Activated B cell treated with CpG ODN at 0.5 μM for 24 hours (primary cell): ENCODE results near the gene GLS. TPM values are rescaled to one million over a fixed set of nuclear protein-coding genes. Genes with fewer than 3 reads are reported as not detected.

Source experiments
- ATAC-seq: fragments of 200-7000 bp; cut with Tn5 transposase; one replicate; pipeline ENCODE4 v1.10.0; 2021; ENCODE audit warnings: low read depth, mild to moderate bottlenecking, moderate library complexity
- CTCF ChIA-PET: fragments of 350-600 bp; sonication (Branson Sonifier 250); formaldehyde crosslinking; loops from one replicate; lab custom pipeline; 2021; ENCODE audit warnings: antibody characterized with exemption; lab: Charles Lee
- POLR2A ChIA-PET: fragments of 350-600 bp; sonication (Branson Sonifier 250); formaldehyde crosslinking; loops from one replicate; lab custom pipeline; 2021; ENCODE audit warnings: antibody characterized with exemption; lab: Charles Lee
- DNase-seq: peaks from one replicate; pipeline ENCODE4 v3.0.0; 2022
- H3K27ac Mint-ChIP-seq: one replicate; pipeline ENCODE4 v1.8.0; 2020; ENCODE audit warnings: mixed read lengths
- H3K27me3 Mint-ChIP-seq: one replicate; pipeline ENCODE4 v1.8.0; 2021; ENCODE audit warnings: mixed read lengths
- H3K36me3 Mint-ChIP-seq: one replicate; pipeline ENCODE4 v1.8.0; 2021; ENCODE audit warnings: low read depth, mixed read lengths
- H3K4me1 Mint-ChIP-seq: one replicate; pipeline ENCODE4 v1.8.0; 2021; ENCODE audit warnings: mixed read lengths
- H3K4me3 Mint-ChIP-seq: one replicate; pipeline ENCODE4 v1.8.0; 2020; ENCODE audit warnings: mild to moderate bottlenecking, mixed read lengths
- H3K9me3 Mint-ChIP-seq: one replicate; pipeline ENCODE4 v1.8.0; 2020; ENCODE audit warnings: mixed read lengths
- CTCF ChIP-seq: fragments of 200-600 bp; IDR thresholded peaks from one replicate; pipeline ENCODE4 v1.8.0; 2022; ENCODE audit warnings: antibody characterized with exemption, mild to moderate bottlenecking
- intact Hi-C: fragments of 100-400 bp; cut with micrococcal nuclease; formaldehyde crosslinking; loops from one replicate; pipeline ENCODE4 v1.15.1; 2024
- total RNA-seq: library from RNA; stranded (reverse); gene quantifications from 2 replicates; pipeline ENCODE4 v1.2.3, GENCODE V29; 2022

The GLS gene
- total RNA-seq, 1 donor from 2014 or later: 255 TPM

DNA sequence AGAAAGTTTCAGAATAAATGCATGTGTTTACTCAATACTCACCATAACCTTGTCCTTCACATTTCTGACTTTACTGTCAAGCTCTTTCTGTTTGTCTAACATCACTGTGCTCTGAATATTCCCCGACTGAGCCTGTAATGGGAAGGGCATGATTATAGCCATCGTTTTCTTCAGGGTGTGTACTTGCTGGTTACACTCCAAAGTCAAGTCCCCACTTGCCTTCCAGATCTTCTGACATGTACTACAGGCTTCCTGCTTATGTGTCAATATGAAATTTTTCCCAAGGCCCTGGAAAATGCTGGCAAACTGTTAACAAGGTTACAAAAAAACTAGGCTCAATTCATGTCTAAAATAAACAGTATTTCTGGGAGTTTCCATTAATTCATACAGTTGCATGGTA lies 120.4 kb downstream of the GLS start:
- H3K36me3 Mint-ChIP-seq: peaks cover 96% of the 10 kb centered on the region
- TF ChIP-seq CTCF: no peak
- H3K4me3 Mint-ChIP-seq: no peak overlapping the region
- no peaks in the 10 kb centered on the region for H3K27me3 Mint-ChIP-seq
- H3K4me1 Mint-ChIP-seq: peaks cover 4% of the 10 kb centered on the region
- ChIA-PET POLR2A (no interaction called here), CTCF (no interaction called here)
- DNase-seq (no peak), ATAC-seq (no peak)
- peaks cover 2% of the 10 kb centered on the region for H3K9me3 Mint-ChIP-seq
- H3K27ac Mint-ChIP-seq: no peak overlapping the region
- intact Hi-C loops: loop anchor here (5.0 kb wide), 1 partner anchor 84 kb away; no protein-coding TSS in a partner anchor

DNA sequence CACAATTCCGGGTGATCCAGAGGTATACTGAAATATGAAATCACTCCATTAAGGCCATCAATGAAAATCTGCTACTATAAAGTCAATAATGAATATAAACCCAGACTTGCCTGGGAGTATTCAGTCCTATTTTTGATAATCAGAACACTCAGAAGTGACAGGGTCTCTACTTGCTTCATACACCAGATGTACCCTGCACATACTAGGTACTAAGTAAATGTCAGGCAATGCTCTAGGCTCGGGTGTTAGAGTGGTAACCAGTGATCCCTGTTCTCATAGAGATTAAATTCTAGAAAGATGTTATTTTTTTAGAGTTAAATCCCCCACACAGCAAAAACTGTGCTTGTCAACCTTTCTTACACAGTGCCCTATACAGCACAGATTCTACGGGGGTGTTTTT lies 121.0 kb downstream of the GLS start:
- CTCF ChIA-PET: no interaction called here
- Mint-ChIP-seq H3K27me3 (no peaks in the 10 kb centered on the region), H3K4me3 (no peak overlapping the region), H3K4me1 (peaks cover 4% of the 10 kb centered on the region), H3K27ac (no peak overlapping the region), H3K36me3 (peaks cover 96% of the 10 kb centered on the region), H3K9me3 (peaks cover 2% of the 10 kb centered on the region)
- TF ChIP-seq CTCF: no peak
- POLR2A ChIA-PET: no interaction called here
- ATAC-seq (no peak), DNase-seq (no peak)
- intact Hi-C loops: loop anchor here (5.0 kb wide), 1 partner anchor 84 kb away; no protein-coding TSS in a partner anchor

DNA sequence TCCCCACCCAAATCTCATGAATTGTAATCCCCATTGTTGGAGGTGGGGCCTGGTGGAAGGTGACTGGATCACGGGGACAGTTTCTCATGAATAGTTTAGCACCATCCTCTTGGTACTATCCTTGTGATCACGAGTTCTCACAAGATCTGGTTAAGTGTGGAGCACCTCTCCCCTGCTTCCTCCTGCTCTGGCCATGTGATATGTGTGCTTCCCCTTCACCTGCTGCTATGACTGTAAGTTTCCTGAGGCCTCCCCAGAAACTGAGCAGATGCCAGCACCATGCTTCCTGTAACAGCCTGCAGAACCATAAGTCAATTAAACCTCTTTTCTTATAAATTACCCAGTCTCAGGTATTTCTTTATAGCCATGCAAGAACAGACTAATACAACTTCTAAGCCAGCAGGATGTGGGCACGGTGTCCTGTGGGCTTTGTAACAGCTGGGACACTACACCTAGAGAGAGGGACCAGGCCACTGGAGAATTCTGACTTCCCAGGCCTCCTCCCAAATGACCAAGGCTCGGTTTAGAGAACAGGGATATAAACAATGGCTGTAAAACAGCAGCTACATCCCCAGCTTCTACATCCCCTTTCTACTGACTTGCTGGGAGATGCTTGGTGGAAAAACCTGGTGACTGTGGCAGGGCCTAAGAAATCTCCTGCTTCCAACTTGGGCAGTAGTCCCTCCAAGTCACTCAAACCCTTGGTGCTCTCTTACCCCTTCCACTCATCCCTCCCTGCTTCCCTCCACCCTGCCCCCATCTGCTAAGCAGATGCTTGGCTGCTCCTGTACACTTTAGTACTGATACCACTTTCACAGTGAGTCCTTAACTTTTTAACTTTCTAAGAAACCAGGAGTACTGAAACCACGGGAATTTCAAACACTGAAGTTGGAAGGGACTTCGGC lies 123.0 kb downstream of the GLS start:
- no peaks in the 10 kb centered on the region for H3K27me3 Mint-ChIP-seq
- ATAC-seq (no peak), DNase-seq (no peak)
- peaks cover 7% of the 10 kb centered on the region for H3K4me1 Mint-ChIP-seq
- CTCF ChIA-PET: no interaction called here
- peaks cover 99% of the 10 kb centered on the region for H3K36me3 Mint-ChIP-seq
- H3K9me3 Mint-ChIP-seq: peaks cover 2% of the 10 kb centered on the region
- TF ChIP-seq CTCF: no peak
- POLR2A ChIA-PET: no interaction called here
- intact Hi-C loops: loop anchor here (5.0 kb wide), 1 partner anchor 86 kb away; no protein-coding TSS in a partner anchor
- H3K27ac Mint-ChIP-seq: peak overlapping the region; percentile 46
- H3K4me3 Mint-ChIP-seq: no peak overlapping the region

DNA sequence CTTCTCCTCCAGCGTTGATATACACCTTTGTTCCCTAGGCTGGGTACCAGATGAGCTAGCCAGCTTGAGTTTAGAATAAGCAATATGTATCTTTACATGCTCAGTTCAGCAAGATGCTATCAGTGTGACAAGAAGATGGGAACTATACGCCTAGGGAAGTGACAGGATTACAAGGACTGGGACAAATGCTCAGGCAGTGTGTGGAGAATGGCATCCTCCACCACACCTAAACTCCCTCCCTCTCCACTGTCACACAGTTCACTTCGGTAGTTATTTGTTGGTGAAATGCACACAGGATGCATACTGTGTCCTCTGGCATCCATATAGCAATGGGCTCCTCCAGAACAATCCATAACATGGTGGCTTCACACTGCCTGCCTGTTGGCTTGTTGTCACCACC lies 125.7 kb downstream of the GLS start:
- Mint-ChIP-seq H3K9me3 (peaks cover 2% of the 10 kb centered on the region), H3K4me3 (no peak overlapping the region), H3K27me3 (no peaks in the 10 kb centered on the region), H3K36me3 (peaks cover 84% of the 10 kb centered on the region), H3K27ac (no peak overlapping the region), H3K4me1 (peaks cover 22% of the 10 kb centered on the region)
- CTCF ChIA-PET: no interaction called here
- intact Hi-C loops: no loop called here
- TF ChIP-seq CTCF: no peak
- POLR2A ChIA-PET: no interaction called here
- no peak for ATAC-seq
- DNase-seq: no peak

DNA sequence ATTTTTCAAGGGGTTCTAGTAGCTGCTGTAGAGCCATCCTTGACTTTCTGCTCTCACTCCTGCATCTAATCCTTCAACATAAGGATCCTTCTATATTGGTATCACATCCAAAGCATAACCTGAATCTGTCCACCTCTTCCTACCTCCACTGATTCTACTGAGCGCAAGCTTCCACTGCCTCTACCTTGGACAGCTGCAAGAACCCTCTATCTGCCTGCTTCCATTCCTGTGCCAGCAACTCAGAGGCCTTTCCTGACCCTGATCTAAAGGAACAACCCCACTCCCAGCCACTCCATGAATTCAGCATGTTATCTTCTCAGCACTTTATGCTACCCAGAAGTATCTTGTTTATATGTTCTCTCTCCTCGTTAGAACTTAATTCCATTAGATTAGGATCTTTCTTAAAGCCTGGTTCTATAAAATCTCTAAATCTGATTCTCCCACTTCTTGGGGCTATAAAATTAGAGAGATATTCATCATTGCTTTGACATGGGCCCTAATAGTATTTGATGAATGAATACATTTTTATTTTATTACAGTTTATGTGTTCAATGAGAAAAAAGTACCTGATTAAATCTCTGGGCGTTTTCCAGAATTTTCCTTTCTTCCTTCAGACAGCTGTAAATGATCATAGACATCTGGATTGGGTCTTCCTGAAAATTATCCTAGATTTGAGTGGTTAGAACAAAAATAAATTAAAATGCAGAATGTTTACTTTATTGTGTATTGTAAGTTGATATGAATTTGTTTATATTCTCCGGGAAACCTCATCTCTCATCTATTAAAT lies 126.6 kb downstream of the GLS start:
- intact Hi-C loops: no loop called here
- ATAC-seq (no peak), DNase-seq (no peak)
- Mint-ChIP-seq H3K27me3 (no peaks in the 10 kb centered on the region), H3K9me3 (peaks cover 2% of the 10 kb centered on the region), H3K36me3 (peaks cover 79% of the 10 kb centered on the region), H3K4me3 (no peak overlapping the region), H3K4me1 (peaks cover 28% of the 10 kb centered on the region), H3K27ac (peak overlapping the region; percentile 9)
- CTCF ChIA-PET: no interaction called here
- POLR2A ChIA-PET: interaction anchor here (1.8 kb wide), 1 partner anchor 12 kb away, joined by 9 read pairs; no protein-coding TSS in a partner anchor
- no peak for TF ChIP-seq CTCF
